Measurements from ENCODE around the gene CDK3.

DNA sequence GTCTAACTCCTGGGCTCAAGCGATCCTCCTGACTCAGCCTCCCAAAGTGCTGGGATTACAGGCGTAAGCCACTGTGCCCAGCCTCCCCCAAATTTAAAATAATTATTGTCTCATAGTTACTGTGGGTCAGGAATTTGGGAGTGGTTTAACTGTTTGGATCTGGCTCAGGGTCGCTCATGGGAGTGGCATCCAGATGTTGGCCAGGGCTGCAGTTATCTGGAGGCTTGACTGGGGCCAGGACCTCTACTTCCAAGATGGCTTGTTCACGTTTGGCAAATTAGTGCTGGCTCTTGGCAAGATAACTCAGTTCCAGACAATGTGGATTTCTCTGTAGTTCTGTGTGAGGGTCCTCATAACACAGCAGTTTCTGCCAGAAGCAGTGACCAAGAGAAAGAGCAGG, 13.6 kb upstream of the CDK3 start:
- TF ChIP-seq CTCF (conservative IDR thresholded peaks at IDR 0.05; ENCODE audit: low read depth, low read length) (no peak), EZH2 (IDR thresholded peaks at IDR 0.05; ENCODE audit: low read length, unreplicated experiment) (no peak)

Measured in PC-3 (cell line).